Adipose tissue (tissue), 3 donors: ENCODE data around the gene RAB11FIP5. TPM values are rescaled to one million over a fixed set of nuclear protein-coding genes. Genes with fewer than 3 reads are reported as not detected.

ENCODE experiments used
- H3K27ac ChIP-seq: one replicate; pipeline ENCODE4 v1.5.1; 2013; ENCODE audit warnings: low read depth, low read length
- WGBS, 3 donors: extraction: QIAGEN DNeasy Blood & Tissue Kit; methylation state at CpG; one replicate each; pipeline ENCODE4 v1.1.7; 2013; 5-methylcytosine and 5-hydroxymethylcytosine counted together
- polyA plus RNA-seq, 3 donors: library from polyadenylated mRNA; stranded (reverse); fragments of 200-250 nt; gene quantifications; one replicate each; pipeline ENCODE4 v1.2.3, GENCODE V29; 2013
- donor health status: healthy with polysubstance abuse.
- donor health status: Bipolar disorder and iron deficiency.
- donor health status: healthy.

RAB11FIP5 gene
- polyA plus RNA-seq, 3 donors, result 13.5 to 17.7 (median 14.3) TPM

GRCh38 chr2:73023497-73023896 lies 89.3 kb downstream of the RAB11FIP5 start:
- 82 to 92% (median 83%) methylated on average over 1 of the region's 1 CpG for WGBS, 3 donors
- no peak overlapping the region for H3K27ac ChIP-seq

Other genes with a start within 250 kb of the RAB11FIP5 start
- 10 to 100 TPM; 29.0 to 57.6 (median 34.9) TPM for gene SPR, start 225.5 kb downstream of the RAB11FIP5 start, polyA plus RNA-seq
- gene EMX1, start 195.4 kb downstream of the RAB11FIP5 start, polyA plus RNA-seq, result under 1 TPM; 0.10 to 0.45 (median 0.34) TPM
- gene SFXN5, start 41.2 kb downstream of the RAB11FIP5 start, polyA plus RNA-seq, result 1 to 10 TPM; 2.8 to 5.3 (median 4.5) TPM
- not detected for gene NOTO, start 89.6 kb upstream of the RAB11FIP5 start, polyA plus RNA-seq
- 10 to 100 TPM; 11.5 to 19.1 (median 17.4) TPM for gene SMYD5, start 101.3 kb upstream of the RAB11FIP5 start, polyA plus RNA-seq
- 10 to 100 TPM; 27.0 to 34.9 (median 34.3) TPM for gene PRADC1, start 120.3 kb upstream of the RAB11FIP5 start, polyA plus RNA-seq
- gene CCT7, start 121.4 kb upstream of the RAB11FIP5 start, polyA plus RNA-seq, result 100 to 1,000 TPM; 112 to 190 (median 184) TPM
- 1 to 10 TPM in 1 of 3 donors, under 1 TPM in 2; 0.45 to 1.5 (median 0.51) TPM for gene FBXO41, start 171.5 kb upstream of the RAB11FIP5 start, polyA plus RNA-seq
- under 1 TPM in 2 of 3 donors, not detected in 1; 0.05 to 0.28 TPM for gene EGR4, start 180.6 kb upstream of the RAB11FIP5 start, polyA plus RNA-seq